PC-3 (cell line): Measurements from ENCODE around the gene EHMT2. TPM values are rescaled to one million over a fixed set of nuclear protein-coding genes. Genes with fewer than 3 reads are reported as not detected.
A peak's percentile ranks its signal among the peaks of the same experiment; 100 is the strongest.

Experiments used
- ATAC-seq: fragments of 200-7000 bp; cut with Tn5 transposase; 2 replicates; pipeline ENCODE4 v1.9.1; 2020; ENCODE audit warnings: mild to moderate bottlenecking, moderate library complexity
- BruUV-seq: library from RNA; stranded (reverse); fragments of 400-500 nt; replicated peaks from 2 replicates; lab custom pipeline; 2021; lab: Mats Ljungman, UMichigan
- CTCF ChIA-PET: fragments of 300-600 bp; sonication (Branson Sonifier 250); formaldehyde crosslinking; loops from one replicate; lab custom pipeline; 2022; ENCODE audit warnings: antibody characterized with exemption; lab: Charles Lee
- POLR2A ChIA-PET: fragments of 300-600 bp; sonication (Branson Sonifier 250); formaldehyde crosslinking; loops from one replicate; lab custom pipeline; 2022; ENCODE audit warnings: antibody characterized with exemption; ENCODE audit not compliant: unreplicated experiment; lab: Charles Lee
- DNase-seq: peaks from one replicate; pipeline ENCODE4 v3.0.0-alpha.2; 2015
- H2AFZ ChIP-seq: fragments of 300-600 bp; sonication (generic); 2 replicates; pipeline ENCODE4 v1.6.0; 2016; ENCODE audit warnings: antibody characterized with exemption, low read length
- H3F3A ChIP-seq: fragments of 300-600 bp; sonication (generic); one replicate; pipeline ENCODE4 v1.6.0; 2017; ENCODE audit warnings: antibody characterized with exemption, low read length, control low read depth, mild to moderate bottlenecking; ENCODE audit not compliant: unreplicated experiment
- H3K27ac ChIP-seq: fragments of 300-600 bp; sonication (generic); 2 replicates; pipeline ENCODE4 v1.5.1; 2016; ENCODE audit warnings: mild to moderate bottlenecking, low read length
- H3K27me3 ChIP-seq: fragments of 300-600 bp; sonication (generic); 2 replicates; pipeline ENCODE4 v1.6.1; 2016; ENCODE audit warnings: low read length, mixed read lengths
- H3K36me3 ChIP-seq: fragments of 300-600 bp; sonication (generic); 2 replicates; pipeline ENCODE4 v1.6.1; 2016; ENCODE audit warnings: low read depth, mixed run types, low read length, mixed read lengths
- H3K4me1 ChIP-seq: fragments of 300-600 bp; sonication (generic); 2 replicates; pipeline ENCODE4 v1.5.1; 2016; ENCODE audit warnings: low read length; ENCODE audit not compliant: insufficient read depth
- H3K4me2 ChIP-seq: fragments of 300-600 bp; sonication (generic); 2 replicates; pipeline ENCODE4 v1.6.0; 2016; ENCODE audit warnings: low read length
- H3K4me3 ChIP-seq: fragments of 300-600 bp; sonication (generic); 2 replicates; pipeline ENCODE4 v1.5.1; 2016; ENCODE audit warnings: mild to moderate bottlenecking, low read length, mixed read lengths
- H3K79me2 ChIP-seq: fragments of 300-600 bp; sonication (generic); 2 replicates; pipeline ENCODE4 v1.6.1; 2017; ENCODE audit warnings: low read length, mixed read lengths
- H3K9ac ChIP-seq: fragments of 300-600 bp; sonication (generic); 2 replicates; pipeline ENCODE4 v1.6.0; 2016; ENCODE audit warnings: mild to moderate bottlenecking, low read length
- H3K9me2 ChIP-seq: fragments of 300-600 bp; sonication (generic); replicated peaks from 2 replicates; pipeline ENCODE4 v1.6.1; 2016; ENCODE audit warnings: mixed run types, low read length, mixed read lengths
- H3K9me3 ChIP-seq: fragments of 300-600 bp; sonication (generic); 2 replicates; pipeline ENCODE4 v1.6.1; 2016; ENCODE audit warnings: low read length, mixed read lengths
- H4K20me1 ChIP-seq: fragments of 300-600 bp; sonication (generic); 2 replicates; pipeline ENCODE4 v1.6.1; 2016; ENCODE audit warnings: low read length, mixed read lengths
- EZH2 ChIP-seq: fragments of 300-600 bp; sonication (generic); IDR thresholded peaks from one replicate; pipeline ENCODE4 v1.6.1; 2017; ENCODE audit warnings: antibody characterized with exemption, mild to moderate bottlenecking, low read length; ENCODE audit not compliant: unreplicated experiment
- EZH2phosphoT487 ChIP-seq: fragments of 300-600 bp; sonication (generic); IDR thresholded peaks from 2 replicates; pipeline ENCODE4 v1.6.1; 2018; ENCODE audit warnings: mild to moderate bottlenecking, antibody characterized with exemption, low read length, borderline replicate concordance
- intact Hi-C: fragments of 100-400 bp; cut with micrococcal nuclease; formaldehyde crosslinking; loops from 2 replicates; pipeline ENCODE4 v1.9.0; 2023
- total RNA-seq: library from RNA; depleted of rRNA; stranded (reverse); fragments of >200 nt; gene quantifications from 2 replicates; pipeline ENCODE4 v1.2.3, GENCODE V29; 2014
- TF ChIP-seq, protein P1 (sequence below): fragments of 300-600 bp; sonication (generic); conservative IDR thresholded peaks from 2 replicates; pipeline ENCODE4 v1.5.1; 2017; ENCODE audit warnings: antibody characterized with exemption, low read depth, mild to moderate bottlenecking, low read length

Gene EHMT2
- total RNA-seq, 1 experiment from 2014 or later, result 74.5 TPM

DNA sequence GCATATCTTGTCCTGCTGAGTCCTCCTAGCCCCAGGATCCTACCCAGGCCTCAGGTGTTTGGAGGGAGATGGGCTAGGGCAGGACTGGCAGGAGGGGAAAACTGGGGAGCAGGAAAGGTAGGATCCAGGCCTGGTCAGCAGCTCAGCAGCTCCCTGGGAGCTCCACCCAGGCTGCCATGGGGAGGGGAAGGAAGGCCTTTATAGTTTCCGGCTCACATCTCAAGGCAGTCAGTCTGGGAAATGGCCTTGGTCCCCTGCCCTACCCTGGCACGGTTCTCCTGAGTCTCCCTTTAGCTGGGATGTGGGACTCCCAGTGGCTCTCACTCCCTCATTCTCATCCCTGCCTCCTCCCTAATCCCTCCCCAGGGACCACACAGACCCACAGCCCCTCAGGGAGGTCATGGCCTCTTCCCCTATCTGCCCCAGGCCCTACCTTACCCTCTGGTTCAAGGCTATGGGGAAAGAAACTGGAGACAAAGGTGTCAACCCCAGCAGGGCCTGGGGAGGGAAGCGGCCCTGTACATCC lies 20.3 kb downstream of the EHMT2 start:
- Histone ChIP-seq H2AFZ (no peak overlapping the region), H3K9me3 (no peaks in the 10 kb centered on the region), H3K4me3 (no peak overlapping the region), H3K27me3 (no peaks in the 10 kb centered on the region), H4K20me1 (no peaks in the 10 kb centered on the region), H3K9ac (no peak overlapping the region), H3K4me1 (peaks cover 40% of the 10 kb centered on the region), H3K27ac (no peak overlapping the region), H3K9me2 (no peaks in the 10 kb centered on the region), H3F3A (no peaks in the 10 kb centered on the region), H3K36me3 (peaks cover 17% of the 10 kb centered on the region), H3K4me2 (0 out of 2 replicates have a peak overlapping the region, but pooled peaks have one; percentile 48), H3K79me2 (no peaks in the 10 kb centered on the region)
- DNase-seq (no peak), ATAC-seq (no peak)
- CTCF ChIA-PET, result no interaction called here
- TF ChIP-seq, protein P1, sequence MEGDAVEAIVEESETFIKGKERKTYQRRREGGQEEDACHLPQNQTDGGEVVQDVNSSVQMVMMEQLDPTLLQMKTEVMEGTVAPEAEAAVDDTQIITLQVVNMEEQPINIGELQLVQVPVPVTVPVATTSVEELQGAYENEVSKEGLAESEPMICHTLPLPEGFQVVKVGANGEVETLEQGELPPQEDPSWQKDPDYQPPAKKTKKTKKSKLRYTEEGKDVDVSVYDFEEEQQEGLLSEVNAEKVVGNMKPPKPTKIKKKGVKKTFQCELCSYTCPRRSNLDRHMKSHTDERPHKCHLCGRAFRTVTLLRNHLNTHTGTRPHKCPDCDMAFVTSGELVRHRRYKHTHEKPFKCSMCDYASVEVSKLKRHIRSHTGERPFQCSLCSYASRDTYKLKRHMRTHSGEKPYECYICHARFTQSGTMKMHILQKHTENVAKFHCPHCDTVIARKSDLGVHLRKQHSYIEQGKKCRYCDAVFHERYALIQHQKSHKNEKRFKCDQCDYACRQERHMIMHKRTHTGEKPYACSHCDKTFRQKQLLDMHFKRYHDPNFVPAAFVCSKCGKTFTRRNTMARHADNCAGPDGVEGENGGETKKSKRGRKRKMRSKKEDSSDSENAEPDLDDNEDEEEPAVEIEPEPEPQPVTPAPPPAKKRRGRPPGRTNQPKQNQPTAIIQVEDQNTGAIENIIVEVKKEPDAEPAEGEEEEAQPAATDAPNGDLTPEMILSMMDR, result no peak
- TF ChIP-seq EZH2phosphoT487, result no peak
- TF ChIP-seq EZH2, result no peak
- POLR2A ChIA-PET, result no interaction called here
- intact Hi-C loops, result no loop called here
- BruUV-seq, result no TSS peak

DNA sequence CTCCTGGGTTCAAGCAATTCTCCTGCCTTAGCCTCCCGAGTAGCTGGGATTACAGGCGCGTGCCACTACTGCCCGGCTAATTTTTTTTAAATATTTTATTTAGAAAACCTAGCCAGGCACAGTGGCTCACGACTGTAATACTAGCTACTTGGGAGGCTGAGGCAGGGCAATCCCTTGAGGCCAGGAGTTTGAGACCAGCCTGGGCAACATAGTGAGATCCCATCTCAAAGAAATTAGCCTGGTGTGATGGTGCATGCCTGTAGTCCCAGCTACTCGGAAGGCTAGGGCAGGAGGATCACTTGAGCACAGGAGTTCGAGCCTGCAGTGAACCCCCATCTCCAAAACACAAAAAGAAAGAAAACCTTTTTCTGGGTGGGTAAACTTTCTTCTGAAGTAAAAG lies 21.1 kb downstream of the EHMT2 start:
- BruUV-seq, result no TSS peak
- CTCF ChIA-PET, result no interaction called here
- H3K27ac ChIP-seq, result no peak overlapping the region
- no peak overlapping the region for H2AFZ ChIP-seq
- TF ChIP-seq, protein P1, result no peak
- TF ChIP-seq EZH2phosphoT487 (no peak), EZH2 (no peak)
- POLR2A ChIA-PET, result no interaction called here
- no peaks in the 10 kb centered on the region for H4K20me1 ChIP-seq
- H3K9ac ChIP-seq, result no peak overlapping the region
- H3K79me2 ChIP-seq, result no peaks in the 10 kb centered on the region
- no peak for DNase-seq
- intact Hi-C loops, result no loop called here
- no peaks in the 10 kb centered on the region for H3K9me3 ChIP-seq
- H3K4me1 ChIP-seq, result peaks cover 40% of the 10 kb centered on the region
- H3K4me3 ChIP-seq, result no peak overlapping the region
- no peak overlapping the region for H3K4me2 ChIP-seq
- H3F3A ChIP-seq, result no peaks in the 10 kb centered on the region
- H3K36me3 ChIP-seq, result peaks cover 15% of the 10 kb centered on the region
- no peaks in the 10 kb centered on the region for H3K27me3 ChIP-seq
- H3K9me2 ChIP-seq, result no peaks in the 10 kb centered on the region
- ATAC-seq, result no peak

DNA sequence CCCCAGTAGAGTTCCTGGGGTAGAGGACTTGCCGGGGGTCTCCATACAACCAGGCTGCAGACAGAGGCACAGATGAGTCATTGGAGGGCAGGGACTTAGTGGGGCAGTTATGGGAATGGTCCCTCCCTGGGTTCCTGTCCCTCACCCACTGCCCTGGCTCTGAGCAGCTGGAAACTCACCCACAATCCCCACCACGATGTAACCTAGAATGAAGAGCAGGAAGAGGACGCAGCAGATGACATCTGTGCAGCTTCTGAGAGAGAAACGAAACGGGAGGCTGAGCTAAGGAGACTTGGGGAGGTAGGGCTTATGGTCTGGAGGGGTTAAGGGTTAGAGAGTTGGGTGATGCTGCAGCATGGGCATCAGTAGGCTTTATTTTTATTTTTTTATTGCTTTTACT lies 21.6 kb downstream of the EHMT2 start:
- TF ChIP-seq, protein P1, result no peak
- TF ChIP-seq EZH2 (no peak), EZH2phosphoT487 (no peak)
- H3K9me2 ChIP-seq, result no peaks in the 10 kb centered on the region
- H3K4me1 ChIP-seq, result peaks cover 40% of the 10 kb centered on the region
- H3K4me3 ChIP-seq, result no peak overlapping the region
- no peaks in the 10 kb centered on the region for H4K20me1 ChIP-seq
- no peak overlapping the region for H2AFZ ChIP-seq
- H3K27me3 ChIP-seq, result no peaks in the 10 kb centered on the region
- intact Hi-C loops, result no loop called here
- peaks cover 11% of the 10 kb centered on the region for H3K36me3 ChIP-seq
- H3K27ac ChIP-seq, result peak overlapping the region; percentile 44; the same call in 1 of the 2 replicates
- DNase-seq (no peak), ATAC-seq (no peak)
- POLR2A ChIA-PET, result interaction anchor here (0.6 to 0.7 kb wide), 2 partner anchors 9 to 254 kb away, joined by 3 read pairs; partner anchors contain the start of gene FKBPL
- H3K9ac ChIP-seq, result no peak overlapping the region
- CTCF ChIA-PET, result interaction anchor here (0.6 kb wide), 1 partner anchor 1348 kb away, joined by 3 read pairs; no protein-coding TSS in a partner anchor
- H3K79me2 ChIP-seq, result no peaks in the 10 kb centered on the region
- H3K4me2 ChIP-seq, result no peak overlapping the region
- BruUV-seq, result no TSS peak
- H3F3A ChIP-seq, result no peaks in the 10 kb centered on the region
- H3K9me3 ChIP-seq, result no peaks in the 10 kb centered on the region
